Gastroesophageal sphincter (tissue), 4 donors: ENCODE results near the gene MAML3. TPM values are rescaled to one million over a fixed set of nuclear protein-coding genes. Genes with fewer than 3 reads are reported as not detected.

Source experiments
- ATAC-seq: fragments of 150-250 bp; one replicate; pipeline ENCODE4 v1.9.1; 2016; ENCODE audit warnings: mild to moderate bottlenecking, moderate library complexity
- H3K27ac ChIP-seq, 4 donors: fragments of 200-600 bp; sonication (generic) in 3 of 4; 1 replicate in 3 of 4; 2 replicates in 1 of 4; pipeline ENCODE4 v1.5.1; 2016 to 2019
- H3K27me3 ChIP-seq: fragments of 200-600 bp; sonication (generic); one replicate; pipeline ENCODE4 v1.5.1; 2019
- H3K36me3 ChIP-seq, 2 donors: fragments of 200-600 bp; sonication (generic); one replicate each; pipeline ENCODE4 v1.5.1; 2019; ENCODE audit warnings: control low read depth in 1 of 2
- H3K4me1 ChIP-seq, 3 donors: fragments of 200-600 bp; sonication (generic); 1 replicate in 2 of 3; 2 replicates in 1 of 3; pipeline ENCODE4 v1.5.1; 2016 to 2019; ENCODE audit warnings: control low read depth in 2 of 3
- H3K4me3 ChIP-seq, 2 donors: fragments of 200-600 bp; sonication (generic); one replicate each; pipeline ENCODE4 v1.5.1; 2019; ENCODE audit warnings: mild to moderate bottlenecking in 1 of 2, moderate library complexity in 1 of 2
- H3K9me3 ChIP-seq, 3 donors: fragments of 200-600 bp; sonication (generic); one replicate each; pipeline ENCODE4 v1.5.1; 2017 to 2019; ENCODE audit warnings: control low read depth in 2 of 3
- EP300 ChIP-seq: sonication (generic); formaldehyde crosslinking; IDR thresholded peaks from one replicate; pipeline ENCODE4 v1.6.1; 2017; ENCODE audit warnings: antibody characterized with exemption, mild to moderate bottlenecking
- POLR2A ChIP-seq, 2 donors: fragments of 450-650 bp; IDR thresholded peaks; one replicate each; pipeline ENCODE4 v1.6.1; 2017; ENCODE audit warnings: antibody characterized with exemption in 2 of 2, mild to moderate bottlenecking in 2 of 2, moderate library complexity in 1 of 2
- POLR2AphosphoS5 ChIP-seq: sonication (generic); formaldehyde crosslinking; IDR thresholded peaks from one replicate; pipeline ENCODE4 v1.6.1; 2017; ENCODE audit warnings: antibody characterized with exemption
- WGBS, 2 donors: methylation state at CpG; one replicate each; pipeline ENCODE4 v1.1.5; 2018; ENCODE audit warnings: low coverage in 1 of 2; 5-methylcytosine and 5-hydroxymethylcytosine counted together
- total RNA-seq, 4 donors: library from RNA; depleted of rRNA; stranded (reverse); fragments of >200 nt; gene quantifications; one replicate each; pipeline ENCODE4 v1.1.0, GENCODE V29; 2016
- TF ChIP-seq, protein P1 (sequence below), 4 experiments: fragments of 200-600 bp in 2 of 4; fragments of 450-650 bp in 2 of 4; sonication (generic) in 1 of 4; IDR thresholded peaks; one replicate each; pipeline ENCODE4 v1.5.1; 2017 to 2019; ENCODE audit warnings: antibody characterized with exemption in 4 of 4, mild to moderate bottlenecking in 2 of 4, moderate library complexity in 2 of 4

MAML3 gene
- total RNA-seq, 4 donors from 2014 or later = 5.3 to 10.6 (median 9.3) TPM

- 89 to 90% methylated on average over 2 of the region's 2 CpGs for WGBS, 2 donors
- Histone ChIP-seq H3K4me1 (peaks cover 0 to 15% (median 3%) of the 10 kb centered on the region in 3 donors), H3K9me3 (no peaks in the 10 kb centered on the region), H3K36me3 (no peaks in the 10 kb centered on the region), H3K27me3 (no peaks in the 10 kb centered on the region), H3K4me3 (no peak overlapping the region), H3K27ac (no peak overlapping the region)
- ATAC-seq = no peak
- TF ChIP-seq EP300 = no peak
- no peak for TF ChIP-seq POLR2A (IDR thresholded peaks at IDR 0.05)
- TF ChIP-seq, protein P1, sequence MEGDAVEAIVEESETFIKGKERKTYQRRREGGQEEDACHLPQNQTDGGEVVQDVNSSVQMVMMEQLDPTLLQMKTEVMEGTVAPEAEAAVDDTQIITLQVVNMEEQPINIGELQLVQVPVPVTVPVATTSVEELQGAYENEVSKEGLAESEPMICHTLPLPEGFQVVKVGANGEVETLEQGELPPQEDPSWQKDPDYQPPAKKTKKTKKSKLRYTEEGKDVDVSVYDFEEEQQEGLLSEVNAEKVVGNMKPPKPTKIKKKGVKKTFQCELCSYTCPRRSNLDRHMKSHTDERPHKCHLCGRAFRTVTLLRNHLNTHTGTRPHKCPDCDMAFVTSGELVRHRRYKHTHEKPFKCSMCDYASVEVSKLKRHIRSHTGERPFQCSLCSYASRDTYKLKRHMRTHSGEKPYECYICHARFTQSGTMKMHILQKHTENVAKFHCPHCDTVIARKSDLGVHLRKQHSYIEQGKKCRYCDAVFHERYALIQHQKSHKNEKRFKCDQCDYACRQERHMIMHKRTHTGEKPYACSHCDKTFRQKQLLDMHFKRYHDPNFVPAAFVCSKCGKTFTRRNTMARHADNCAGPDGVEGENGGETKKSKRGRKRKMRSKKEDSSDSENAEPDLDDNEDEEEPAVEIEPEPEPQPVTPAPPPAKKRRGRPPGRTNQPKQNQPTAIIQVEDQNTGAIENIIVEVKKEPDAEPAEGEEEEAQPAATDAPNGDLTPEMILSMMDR (IDR thresholded peaks at IDR 0.05) = no peak
- TF ChIP-seq POLR2AphosphoS5 = no peak
Measured at GRCh38 chr4:140069066-140069465, 84.9 kb downstream of the MAML3 start.

DNA sequence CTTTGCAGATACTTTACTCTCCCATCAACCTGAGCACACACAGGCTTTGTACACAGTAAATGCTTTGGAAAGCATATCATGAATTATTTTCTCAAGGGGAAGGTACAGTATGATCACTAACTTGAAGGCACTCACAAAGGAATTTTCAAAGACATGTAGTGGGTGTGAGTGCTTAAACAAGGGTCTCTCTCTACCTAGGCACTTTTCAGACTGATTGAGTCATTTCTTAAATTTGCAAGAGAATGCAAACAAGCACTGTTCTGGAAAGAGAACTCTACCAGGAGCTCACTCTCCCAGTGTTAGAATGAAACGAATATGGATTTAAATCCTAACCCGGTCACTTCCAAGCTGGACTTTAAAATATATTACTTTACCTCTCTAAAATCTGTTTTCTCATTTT lies 85.7 kb downstream of the MAML3 start:
- H3K9me3 ChIP-seq = no peaks in the 10 kb centered on the region
- H3K4me3 ChIP-seq = no peak overlapping the region
- TF ChIP-seq EP300 (no peak), POLR2AphosphoS5 (no peak), POLR2A (IDR thresholded peaks at IDR 0.05) (no peak)
- TF ChIP-seq, protein P1 (IDR thresholded peaks at IDR 0.05) = no peak
- no peak for ATAC-seq
- H3K27ac ChIP-seq = no peak overlapping the region
- no peaks in the 10 kb centered on the region for H3K36me3 ChIP-seq
- WGBS, 2 donors = 95 to 97% methylated on average over 2 of the region's 2 CpGs
- H3K4me1 ChIP-seq = peaks cover 0 to 15% (median 3%) of the 10 kb centered on the region in 3 donors
- no peaks in the 10 kb centered on the region for H3K27me3 ChIP-seq

DNA sequence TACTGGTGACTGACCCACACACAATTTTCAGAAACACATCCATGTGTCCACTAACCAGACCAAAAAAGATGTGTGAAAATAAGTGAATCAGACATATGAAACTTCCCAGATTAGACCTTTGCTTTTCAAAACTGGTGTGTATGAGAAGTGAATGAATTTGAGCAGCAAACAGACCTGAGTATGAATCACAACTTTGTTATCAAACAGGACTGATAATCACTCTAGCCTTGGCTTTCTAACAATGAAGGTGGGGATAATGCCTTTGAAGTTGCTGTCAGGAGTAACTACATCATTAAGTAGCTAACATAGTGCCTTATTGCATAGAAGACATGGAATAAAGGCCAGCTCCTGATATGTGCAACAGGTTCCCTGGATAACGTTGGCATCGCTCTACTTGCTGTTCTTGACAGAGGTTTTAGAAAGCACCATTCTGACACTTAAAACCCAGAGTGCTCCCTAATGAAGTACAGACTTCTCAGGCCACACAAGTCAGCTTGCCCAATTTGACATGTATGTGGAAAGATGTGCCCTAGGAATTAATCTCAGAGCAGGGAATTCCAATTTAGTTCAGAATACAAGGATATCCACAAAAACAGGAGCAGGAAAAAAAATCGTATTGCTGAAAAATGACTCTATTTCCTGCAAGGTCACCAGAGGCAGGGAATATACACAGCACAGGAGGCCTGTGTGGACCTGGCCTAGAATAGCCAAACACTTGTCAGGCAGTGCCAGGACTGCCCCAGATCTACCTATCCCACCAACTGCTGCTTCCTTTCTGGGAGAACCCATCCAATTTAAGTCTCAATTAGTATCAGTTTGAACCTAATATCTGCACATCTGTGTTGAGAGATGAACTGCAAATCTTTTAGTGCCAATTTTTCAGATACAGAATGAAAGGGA lies 87.7 kb downstream of the MAML3 start:
- no peak for ATAC-seq
- WGBS, 2 donors = 73 to 76% methylated on average over 3 of the region's 3 CpGs
- Histone ChIP-seq H3K27me3 (no peaks in the 10 kb centered on the region), H3K9me3 (no peaks in the 10 kb centered on the region), H3K4me1 (peaks cover 0 to 18% (median 3%) of the 10 kb centered on the region in 3 donors), H3K27ac (no peak overlapping the region), H3K4me3 (no peak overlapping the region), H3K36me3 (no peaks in the 10 kb centered on the region)
- no peak for TF ChIP-seq EP300
- TF ChIP-seq, protein P1 (IDR thresholded peaks at IDR 0.05) = no peak
- TF ChIP-seq POLR2AphosphoS5 = no peak
- no peak for TF ChIP-seq POLR2A (IDR thresholded peaks at IDR 0.05)

GRCh38 chr4:140065393-140065792 lies 88.6 kb downstream of the MAML3 start:
- no peak for ATAC-seq
- no peak overlapping the region for H3K27ac ChIP-seq
- TF ChIP-seq POLR2AphosphoS5 (no peak), POLR2A (IDR thresholded peaks at IDR 0.05) (no peak), EP300 (no peak)
- TF ChIP-seq, protein P1 (IDR thresholded peaks at IDR 0.05) = no peak
- no peaks in the 10 kb centered on the region for H3K27me3 ChIP-seq
- H3K4me1 ChIP-seq = peaks cover 0 to 11% (median 3%) of the 10 kb centered on the region in 3 donors
- H3K9me3 ChIP-seq = no peaks in the 10 kb centered on the region
- no peaks in the 10 kb centered on the region for H3K36me3 ChIP-seq
- H3K4me3 ChIP-seq = no peak overlapping the region
- 42 to 57% methylated on average over 2 of the region's 2 CpGs for WGBS, 2 donors
